GM21526 (cell line): ENCODE data around the gene TLDC2.
"Not testable (repeated sequence)": the region's sequence is repeated elsewhere in the genome, so short reads cannot be mapped to it uniquely, and the experiment has no call there.

ENCODE experiments used
- ATAC-seq: cut with Tn5 transposase; IDR thresholded peaks from one replicate; pipeline ENCODE4 v1.9.1; 2021; ENCODE audit warnings: moderate library complexity; ENCODE audit not compliant: unreplicated experiment, low FRiP score

TLDC2 gene

GRCh38 chr20:36936761-36937401 lies 60.9 kb downstream of the TLDC2 start:
- ATAC-seq, result not testable (repeated sequence)

GRCh38 chr20:36937402-36937770 lies 61.4 kb downstream of the TLDC2 start:
- ATAC-seq, result no peak

GRCh38 chr20:36941401-36941835 lies 65.5 kb downstream of the TLDC2 start:
- ATAC-seq, result no peak
